Mesendoderm (in vitro differentiated cells): ENCODE results near the gene NSUN4.
"Not testable (repeated sequence)": the region's sequence is repeated elsewhere in the genome, so short reads cannot be mapped to it uniquely, and the experiment has no call there.

Experiments
- DNase-seq: peaks from one replicate; pipeline ENCODE4 v3.0.0; 2013
- H2AK5ac ChIP-seq: 2 replicates; pipeline ENCODE4 v1.6.1; 2013; ENCODE audit warnings: low read length, inconsistent platforms
- H2BK120ac ChIP-seq: 2 replicates; pipeline ENCODE4 v1.6.1; 2013; ENCODE audit warnings: low read depth, mild to moderate bottlenecking, low read length, moderate library complexity, mixed read lengths
- H2BK15ac ChIP-seq: replicated peaks from 2 replicates; pipeline ENCODE4 v1.6.1; 2013; ENCODE audit warnings: low read depth, mild to moderate bottlenecking, moderate library complexity
- H2BK5ac ChIP-seq: 2 replicates; pipeline ENCODE4 v1.6.1; 2013; ENCODE audit warnings: low read length, inconsistent platforms
- H3K18ac ChIP-seq: 2 replicates; pipeline ENCODE4 v1.6.1; 2013; ENCODE audit warnings: mild to moderate bottlenecking, low read length, mixed read lengths
- H3K23ac ChIP-seq: one replicate; pipeline ENCODE4 v1.6.1; 2013; ENCODE audit warnings: low read length
- H3K27ac ChIP-seq: 2 replicates; pipeline ENCODE4 v1.5.1; 2013; ENCODE audit warnings: low read depth, mild to moderate bottlenecking, inconsistent platforms, low read length, moderate library complexity
- H3K27me3 ChIP-seq: 2 replicates; pipeline ENCODE4 v1.6.1; 2013; ENCODE audit warnings: low read length, control low read depth, mild to moderate bottlenecking, inconsistent platforms; ENCODE audit not compliant: insufficient read depth, poor library complexity
- H3K36me3 ChIP-seq: 2 replicates; pipeline ENCODE4 v1.6.1; 2013; ENCODE audit warnings: low read length, inconsistent platforms; ENCODE audit not compliant: control insufficient read depth, insufficient read depth
- H3K4ac ChIP-seq: one replicate; pipeline ENCODE4 v1.6.1; 2013; ENCODE audit warnings: low read depth, mild to moderate bottlenecking, low read length, moderate library complexity
- H3K4me1 ChIP-seq: 2 replicates; pipeline ENCODE4 v1.6.1; 2013; ENCODE audit warnings: low read depth, low read length, inconsistent platforms; ENCODE audit not compliant: control insufficient read depth
- H3K4me2 ChIP-seq: 2 replicates; pipeline ENCODE4 v1.6.1; 2013; ENCODE audit warnings: low read length
- H3K4me3 ChIP-seq: 2 replicates; pipeline ENCODE4 v1.5.1; 2013; ENCODE audit warnings: mild to moderate bottlenecking, low read length
- H3K56ac ChIP-seq: one replicate; pipeline ENCODE4 v1.6.1; 2013; ENCODE audit warnings: low read length
- H3K79me1 ChIP-seq: 2 replicates; pipeline ENCODE4 v1.6.1; 2013; ENCODE audit warnings: low read length, inconsistent platforms
- H3K79me2 ChIP-seq: 2 replicates; pipeline ENCODE4 v1.6.1; 2013; ENCODE audit warnings: mild to moderate bottlenecking, low read length; ENCODE audit not compliant: control insufficient read depth, insufficient read depth
- H3K9ac ChIP-seq: 2 replicates; pipeline ENCODE4 v1.6.1; 2013; ENCODE audit warnings: low read length, inconsistent platforms
- H4K5ac ChIP-seq: one replicate; pipeline ENCODE4 v1.6.1; 2013; ENCODE audit warnings: low read length
- H4K8ac ChIP-seq: one replicate; pipeline ENCODE4 v1.6.1; 2013; ENCODE audit warnings: low read depth, mild to moderate bottlenecking, control low read depth, low read length, moderate library complexity
- WGBS: extraction: QIAGEN DNeasy Blood & Tissue Kit; methylation state at CpG from one replicate; pipeline ENCODE4 v1.1.7; 2013; ENCODE audit warnings: low lambda C conversion rate, missing lambda C conversion rate; ENCODE audit not compliant: insufficient coverage; ENCODE audit errors: extremely low coverage; 5-methylcytosine and 5-hydroxymethylcytosine counted together

The NSUN4 gene

DNA sequence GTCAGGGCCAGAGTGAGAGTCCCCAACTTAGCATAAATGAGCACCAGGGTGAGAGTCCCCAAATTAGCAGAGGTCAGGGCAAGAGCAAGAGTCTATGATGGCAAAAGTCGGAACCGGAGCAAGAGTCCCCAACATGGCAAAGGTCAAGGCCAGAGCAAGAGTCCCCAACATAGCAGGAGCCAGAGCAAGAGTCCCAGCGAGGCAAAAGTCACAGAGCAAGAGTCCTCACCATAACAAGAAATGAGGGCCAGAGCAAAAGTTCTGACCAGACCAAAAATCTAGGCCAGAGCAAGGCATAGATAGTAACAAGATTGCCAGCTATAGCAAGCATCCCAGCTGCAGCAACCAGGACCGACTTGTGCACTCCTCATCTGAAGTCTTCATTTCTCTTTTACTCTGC lies 3.1 kb downstream of the NSUN4 start:
- Histone ChIP-seq H3K79me2 (peaks cover 13% of the 10 kb centered on the region), H4K5ac (no peak overlapping the region), H3K23ac (no peak overlapping the region), H2BK120ac (no peak overlapping the region), H3K18ac (no peak overlapping the region), H3K79me1 (peaks cover 21% of the 10 kb centered on the region), H3K27ac (no peak overlapping the region), H2BK15ac (no peak overlapping the region), H3K4me3 (no peak overlapping the region), H3K9ac (no peak overlapping the region), H3K27me3 (no peaks in the 10 kb centered on the region), H4K8ac (no peak overlapping the region), H3K4me2 (no peak overlapping the region), H3K4ac (no peak overlapping the region), H3K4me1 (no peaks in the 10 kb centered on the region), H3K36me3 (peaks cover 5% of the 10 kb centered on the region), H3K56ac (no peak overlapping the region), H2AK5ac (no peak overlapping the region), H2BK5ac (no peak overlapping the region)
- no peak for DNase-seq
- WGBS, result no CpG with 5 or more reads among the region's 4 CpGs

- H4K5ac ChIP-seq, result no peak overlapping the region
- H3K9ac ChIP-seq, result no peak overlapping the region
- H3K36me3 ChIP-seq, result peaks cover 5% of the 10 kb centered on the region
- H2BK5ac ChIP-seq, result no peak overlapping the region
- no peak overlapping the region for H3K4me2 ChIP-seq
- no peak overlapping the region for H2BK120ac ChIP-seq
- peaks cover 21% of the 10 kb centered on the region for H3K79me1 ChIP-seq
- H3K27me3 ChIP-seq, result no peaks in the 10 kb centered on the region
- no peak overlapping the region for H3K4ac ChIP-seq
- H2AK5ac ChIP-seq, result no peak overlapping the region
- peaks cover 13% of the 10 kb centered on the region for H3K79me2 ChIP-seq
- no CpG with 5 or more reads among the region's 3 CpGs for WGBS
- no peak for DNase-seq
- no peak overlapping the region for H3K56ac ChIP-seq
- no peak overlapping the region for H3K23ac ChIP-seq
- no peak overlapping the region for H3K27ac ChIP-seq
- no peak overlapping the region for H3K18ac ChIP-seq
- no peaks in the 10 kb centered on the region for H3K4me1 ChIP-seq
- no peak overlapping the region for H4K8ac ChIP-seq
- H2BK15ac ChIP-seq, result no peak overlapping the region
- H3K4me3 ChIP-seq, result no peak overlapping the region
Measured at GRCh38 chr1:46344481-46344880, 3.9 kb downstream of the NSUN4 start.

DNA sequence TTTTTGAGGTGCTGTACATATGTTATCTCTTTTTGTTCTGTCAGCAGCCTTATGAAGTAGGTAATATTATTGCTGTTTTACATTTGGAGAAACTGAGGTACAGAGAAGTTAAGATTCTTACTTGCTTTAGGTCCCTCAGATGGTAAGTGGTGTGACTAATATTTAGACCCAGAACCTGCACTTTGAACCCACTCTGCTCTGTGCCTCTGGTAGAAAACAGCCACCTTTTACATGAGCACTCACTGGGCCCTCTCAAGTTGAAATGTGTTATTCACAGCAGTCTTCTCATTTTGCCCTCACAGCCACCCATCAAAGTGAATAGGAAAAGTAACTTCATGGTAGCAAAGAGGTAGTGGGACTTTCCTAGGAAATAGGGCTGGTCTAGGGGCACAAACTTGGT lies 4.7 kb downstream of the NSUN4 start:
- H2AK5ac ChIP-seq, result no peak overlapping the region
- H2BK120ac ChIP-seq, result no peak overlapping the region
- no peak overlapping the region for H3K27ac ChIP-seq
- DNase-seq, result no peak
- no peak overlapping the region for H4K8ac ChIP-seq
- no peaks in the 10 kb centered on the region for H3K27me3 ChIP-seq
- H4K5ac ChIP-seq, result no peak overlapping the region
- H3K4me3 ChIP-seq, result no peak overlapping the region
- H2BK15ac ChIP-seq, result no peak overlapping the region
- peaks cover 21% of the 10 kb centered on the region for H3K79me1 ChIP-seq
- no peak overlapping the region for H3K56ac ChIP-seq
- no peak overlapping the region for H3K9ac ChIP-seq
- no peaks in the 10 kb centered on the region for H3K4me1 ChIP-seq
- H3K36me3 ChIP-seq, result peaks cover 7% of the 10 kb centered on the region
- no peak overlapping the region for H3K4ac ChIP-seq
- H3K23ac ChIP-seq, result no peak overlapping the region
- H3K4me2 ChIP-seq, result no peak overlapping the region
- H2BK5ac ChIP-seq, result no peak overlapping the region
- H3K79me2 ChIP-seq, result peaks cover 13% of the 10 kb centered on the region
- no peak overlapping the region for H3K18ac ChIP-seq

DNA sequence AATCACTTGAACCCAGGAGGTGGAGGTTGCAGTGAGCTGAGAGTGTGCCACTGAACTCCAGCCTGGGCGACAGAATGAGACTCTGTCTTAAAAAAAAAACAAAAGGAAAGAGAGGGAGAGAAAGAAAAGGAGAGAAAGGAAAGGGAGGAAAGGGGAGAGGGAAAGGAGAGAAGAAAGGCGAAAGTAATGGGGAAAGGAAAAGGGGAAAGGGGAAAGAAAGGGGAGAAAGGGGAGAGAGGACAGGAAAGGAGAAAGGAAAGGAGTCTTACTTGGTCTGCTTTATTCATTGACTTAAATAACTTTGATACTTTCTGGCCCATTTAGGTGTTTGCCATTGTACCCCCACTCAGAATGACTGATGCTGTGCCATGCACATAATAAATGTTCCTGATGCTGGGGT lies 11.8 kb downstream of the NSUN4 start:
- H2BK5ac ChIP-seq, result no peak overlapping the region
- no peak overlapping the region for H3K27ac ChIP-seq
- H3K79me2 ChIP-seq, result no peaks in the 10 kb centered on the region
- no peak for DNase-seq
- no peak overlapping the region for H2AK5ac ChIP-seq
- H3K4ac ChIP-seq, result no peak overlapping the region
- 100% methylated on average over 1 of the region's 2 CpGs for WGBS
- H3K4me1 ChIP-seq, result no peaks in the 10 kb centered on the region
- no peak overlapping the region for H4K5ac ChIP-seq
- no peaks in the 10 kb centered on the region for H3K27me3 ChIP-seq
- no peaks in the 10 kb centered on the region for H3K79me1 ChIP-seq
- no peak overlapping the region for H3K4me2 ChIP-seq
- no peak overlapping the region for H3K4me3 ChIP-seq
- peaks cover 4% of the 10 kb centered on the region for H3K36me3 ChIP-seq
- no peak overlapping the region for H3K9ac ChIP-seq
- H4K8ac ChIP-seq, result no peak overlapping the region
- H2BK120ac ChIP-seq, result no peak overlapping the region
- no peak overlapping the region for H3K56ac ChIP-seq
- no peak overlapping the region for H2BK15ac ChIP-seq
- H3K18ac ChIP-seq, result no peak overlapping the region
- no peak overlapping the region for H3K23ac ChIP-seq

GRCh38 chr1:46355920-46356319 lies 15.3 kb downstream of the NSUN4 start:
- H3K4me2 ChIP-seq, H3K4ac ChIP-seq, DNase-seq, H2BK15ac ChIP-seq, H3K18ac ChIP-seq, H3K36me3 ChIP-seq, H4K8ac ChIP-seq, H3K79me1 ChIP-seq, H3K79me2 ChIP-seq, H3K4me3 ChIP-seq, H4K5ac ChIP-seq, H3K23ac ChIP-seq, H3K27me3 ChIP-seq, H2BK5ac ChIP-seq, H3K9ac ChIP-seq, H3K27ac ChIP-seq, H3K56ac ChIP-seq, H3K4me1 ChIP-seq, H2AK5ac ChIP-seq, H2BK120ac ChIP-seq: not testable (repeated sequence)
- WGBS, result no CpG with 5 or more reads among the region's 5 CpGs

DNA sequence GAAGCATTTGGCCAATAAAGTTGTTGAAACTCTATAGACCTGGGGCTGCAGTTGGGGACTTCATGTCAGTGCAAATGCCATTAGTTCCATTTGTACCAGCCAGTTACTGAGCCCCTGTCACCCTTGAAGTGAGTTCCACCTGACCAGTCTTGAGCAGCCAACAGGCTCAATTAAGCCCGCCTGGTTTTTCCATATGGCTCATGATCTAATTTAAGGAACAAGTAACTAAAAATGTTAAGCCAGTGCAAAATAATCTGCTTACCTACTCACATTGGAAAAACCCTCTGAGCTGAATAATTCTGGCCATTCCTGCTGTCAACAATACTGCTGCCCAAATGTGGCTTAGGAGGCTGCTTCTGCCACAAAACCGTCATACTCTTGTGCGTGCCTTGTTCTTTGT lies 21.6 kb downstream of the NSUN4 start:
- H4K5ac ChIP-seq, result no peak overlapping the region
- H3K36me3 ChIP-seq, result peaks cover 13% of the 10 kb centered on the region
- no peaks in the 10 kb centered on the region for H3K4me1 ChIP-seq
- H4K8ac ChIP-seq, result no peak overlapping the region
- H3K27me3 ChIP-seq, result no peaks in the 10 kb centered on the region
- no peak overlapping the region for H3K4ac ChIP-seq
- H3K18ac ChIP-seq, result no peak overlapping the region
- no peak overlapping the region for H3K27ac ChIP-seq
- H3K79me2 ChIP-seq, result no peaks in the 10 kb centered on the region
- DNase-seq, result no peak
- H3K9ac ChIP-seq, result no peak overlapping the region
- H3K56ac ChIP-seq, result no peak overlapping the region
- H3K4me3 ChIP-seq, result no peak overlapping the region
- H2BK5ac ChIP-seq, result no peak overlapping the region
- no peak overlapping the region for H3K4me2 ChIP-seq
- no peak overlapping the region for H2BK120ac ChIP-seq
- WGBS, result no CpG with 5 or more reads among the region's 3 CpGs
- H3K79me1 ChIP-seq, result no peaks in the 10 kb centered on the region
- H2BK15ac ChIP-seq, result no peak overlapping the region
- H3K23ac ChIP-seq, result no peak overlapping the region
- H2AK5ac ChIP-seq, result no peak overlapping the region
